T-helper 22 cell (primary cell): Measurements from ENCODE around the gene TRPV4.

Experiments
- DNase-seq: peaks from one replicate; pipeline ENCODE4 v3.0.0-alpha.2; 2020; ENCODE audit warnings: low read depth

Gene TRPV4

DNA sequence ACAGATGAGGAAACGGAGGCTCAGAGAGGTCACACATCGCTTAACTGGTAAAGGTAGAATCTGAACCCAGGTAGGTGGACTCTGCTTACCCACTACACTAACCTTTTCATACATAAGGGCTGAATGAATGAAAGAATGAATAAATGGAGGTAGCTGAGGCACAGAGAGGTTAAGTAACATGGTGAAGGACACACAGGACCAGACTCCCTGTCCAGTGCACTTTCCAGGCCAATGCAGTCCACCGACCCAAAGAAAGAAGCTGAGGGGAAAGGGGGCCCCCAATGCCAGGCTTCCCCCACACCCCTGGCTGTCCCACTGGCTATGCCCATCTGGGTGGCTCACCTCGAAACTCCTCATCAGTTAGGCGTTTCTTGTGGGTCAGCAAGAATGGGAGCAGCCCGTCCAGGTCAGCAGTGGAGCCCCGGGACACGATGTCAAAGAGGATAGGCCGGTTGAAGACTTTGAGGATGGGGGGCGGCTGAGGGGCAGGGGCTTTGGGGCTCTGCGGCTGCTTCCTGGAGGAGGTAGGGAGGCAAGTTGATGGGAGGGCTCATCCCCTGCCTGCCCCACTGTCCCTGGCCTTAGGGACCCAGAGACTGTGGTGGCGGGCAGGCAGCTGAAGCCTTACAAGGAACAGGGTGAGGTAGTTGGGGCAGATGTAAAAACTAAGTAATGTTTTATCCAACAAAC lies 25.1 kb downstream of the TRPV4 start:
- DNase-seq: no peak

DNA sequence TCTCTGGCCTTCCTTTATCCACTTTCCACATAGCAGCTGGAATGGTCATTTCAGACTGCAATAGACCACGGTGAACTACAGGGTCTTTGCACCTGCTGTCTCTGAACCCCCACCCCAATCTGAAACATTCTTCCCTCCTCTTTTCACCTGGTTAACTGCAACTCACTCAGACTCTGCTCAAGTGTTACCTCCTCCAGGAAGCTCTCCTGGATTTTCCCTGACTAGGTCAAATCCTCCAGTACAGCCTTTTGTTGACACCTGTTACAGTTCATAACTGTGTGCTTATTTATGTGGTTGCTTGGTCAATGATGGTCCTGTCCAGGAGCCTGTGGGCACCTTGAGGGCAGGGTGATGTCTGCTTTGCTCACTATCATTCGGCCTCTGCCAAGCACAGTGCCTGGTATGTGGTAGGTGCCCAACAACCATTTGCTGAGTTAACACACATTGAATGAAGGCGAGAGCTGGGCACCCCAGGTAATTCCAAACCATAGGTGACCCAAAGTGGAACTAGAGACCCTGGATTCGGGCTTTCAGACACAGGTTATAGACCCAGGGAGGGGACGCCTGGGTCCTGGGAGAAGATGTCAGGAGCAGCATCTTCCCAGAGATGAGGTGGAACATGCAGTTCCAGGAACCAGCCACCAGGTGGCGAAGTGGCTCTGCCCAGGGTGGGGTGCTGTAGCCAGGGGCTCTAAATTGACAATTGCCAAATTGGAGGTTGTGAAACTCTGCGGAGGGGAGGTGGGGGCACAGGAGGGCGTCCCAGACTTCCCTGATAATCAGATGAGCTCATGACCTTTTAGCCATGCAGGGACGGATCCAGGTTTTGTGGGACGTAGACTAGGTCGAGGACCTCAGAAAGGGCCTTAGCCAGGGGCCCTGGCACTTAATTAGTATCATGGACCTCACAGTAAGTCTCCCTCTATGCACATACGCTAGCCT lies 28.1 kb downstream of the TRPV4 start:
- peak; percentile 39 for DNase-seq

DNA sequence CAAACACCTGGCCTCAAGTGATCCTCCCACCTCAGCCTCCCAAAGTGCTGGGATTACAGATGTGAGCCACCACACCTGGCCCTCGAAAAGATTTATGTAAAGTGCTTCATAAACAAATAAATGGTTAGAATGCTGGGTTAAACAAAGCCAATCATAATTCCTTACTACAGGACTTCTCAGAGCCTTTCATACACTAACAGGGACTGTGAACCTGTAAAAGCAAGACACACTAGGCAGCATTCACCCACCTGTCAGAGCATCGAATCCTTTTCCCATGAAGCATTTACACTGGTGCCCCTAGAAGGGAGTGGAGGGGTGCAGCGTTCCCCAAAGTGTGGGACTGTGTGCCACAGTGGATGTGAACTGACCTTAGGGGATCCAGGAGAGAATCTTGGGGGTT lies 29.5 kb downstream of the TRPV4 start:
- DNase-seq: no peak

DNA sequence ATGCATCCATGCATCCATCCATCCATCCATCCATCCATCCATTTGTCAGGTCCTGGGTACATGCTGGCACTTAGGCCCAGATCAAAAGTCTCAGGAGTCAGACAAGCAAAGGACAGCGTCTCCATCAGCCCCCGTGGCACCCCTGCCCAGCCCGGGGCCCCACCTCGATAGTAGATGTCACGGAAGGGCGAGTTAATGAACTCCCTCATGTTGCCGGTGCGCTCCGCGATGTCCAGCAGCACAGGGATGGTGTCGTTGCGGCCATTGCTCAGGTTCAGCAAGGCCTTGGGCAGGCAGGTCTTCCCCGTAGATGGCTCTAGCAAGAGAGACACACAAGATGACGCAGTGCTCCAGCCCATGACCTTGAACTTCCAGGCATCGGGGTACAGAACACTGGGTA lies 30.4 kb downstream of the TRPV4 start:
- no peak for DNase-seq

DNA sequence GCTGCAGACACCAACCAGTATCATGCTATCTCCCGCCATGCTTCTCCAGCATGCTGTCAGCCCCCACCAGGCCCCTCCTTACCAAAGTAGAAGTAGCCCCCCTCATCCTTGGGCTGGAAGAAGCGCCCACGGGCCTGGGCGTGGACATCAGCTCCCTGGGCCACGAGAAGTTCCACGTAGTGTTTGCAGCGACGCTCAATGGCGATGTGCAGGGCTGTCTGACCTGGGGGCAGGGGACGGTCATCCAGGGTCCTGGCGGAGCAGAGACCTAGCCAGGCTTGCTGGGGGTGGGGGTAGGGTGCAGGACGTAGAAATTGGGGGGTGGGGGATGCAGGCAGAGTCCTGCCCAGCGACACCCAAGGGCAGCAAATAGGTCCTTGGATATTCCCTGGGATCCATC lies 32.7 kb downstream of the TRPV4 start:
- no peak for DNase-seq

DNA sequence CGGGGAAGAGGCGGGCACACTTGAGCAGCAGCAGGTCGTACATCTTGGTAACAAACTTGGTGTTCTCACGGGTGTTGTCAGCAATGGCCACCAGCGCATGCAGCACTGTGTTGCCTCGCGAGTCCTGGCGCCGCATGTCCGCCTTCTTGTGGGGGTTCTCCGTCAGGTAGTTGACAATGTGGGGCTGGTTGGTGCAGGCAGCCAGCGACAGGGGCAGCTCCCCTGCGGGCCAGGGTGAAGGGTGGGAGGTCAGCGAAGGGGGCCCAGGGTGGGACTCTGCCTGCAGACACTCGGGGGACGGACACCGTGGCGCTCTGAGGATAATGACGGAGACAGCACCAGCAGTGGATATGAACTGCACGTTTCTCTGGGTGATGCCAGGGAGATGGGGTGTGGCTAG lies 34.5 kb downstream of the TRPV4 start:
- DNase-seq: no peak

DNA sequence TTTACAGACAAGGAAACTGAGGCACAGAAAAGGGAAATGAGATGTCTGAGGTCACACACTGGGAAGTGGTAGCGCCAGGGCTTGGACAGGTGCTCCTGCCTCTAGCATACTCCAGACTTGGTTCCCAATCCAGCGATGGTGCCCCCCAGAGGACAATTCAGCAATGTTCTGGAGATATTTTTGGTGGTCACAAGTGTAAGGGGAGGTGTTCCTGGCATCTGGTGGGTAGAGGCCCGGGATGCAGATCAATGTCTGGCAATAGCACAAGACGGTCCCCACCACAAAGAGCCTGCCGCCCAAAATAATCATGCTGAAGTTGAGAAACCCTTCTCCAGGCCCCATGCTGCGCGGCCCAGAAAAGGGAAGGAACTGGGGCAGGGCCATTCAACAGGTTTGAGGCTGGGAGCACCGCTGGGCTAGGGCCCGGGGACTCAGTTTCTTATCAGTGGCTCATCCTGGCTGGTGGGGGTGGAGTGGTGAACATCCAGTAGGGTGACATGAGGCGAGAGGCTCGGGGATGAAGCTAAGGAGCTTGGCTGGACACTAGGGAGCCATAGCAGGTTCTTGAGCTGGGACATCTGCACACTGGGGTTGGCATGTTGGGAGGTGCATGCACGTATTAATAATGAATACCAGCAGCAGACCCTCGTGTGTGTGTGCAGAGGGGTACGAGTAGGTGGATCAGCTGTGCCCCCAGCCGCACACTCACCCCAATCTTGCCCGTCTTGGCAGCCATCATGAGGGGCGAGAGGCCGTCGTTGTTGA lies 35.1 kb downstream of the TRPV4 start:
- no peak for DNase-seq

DNA sequence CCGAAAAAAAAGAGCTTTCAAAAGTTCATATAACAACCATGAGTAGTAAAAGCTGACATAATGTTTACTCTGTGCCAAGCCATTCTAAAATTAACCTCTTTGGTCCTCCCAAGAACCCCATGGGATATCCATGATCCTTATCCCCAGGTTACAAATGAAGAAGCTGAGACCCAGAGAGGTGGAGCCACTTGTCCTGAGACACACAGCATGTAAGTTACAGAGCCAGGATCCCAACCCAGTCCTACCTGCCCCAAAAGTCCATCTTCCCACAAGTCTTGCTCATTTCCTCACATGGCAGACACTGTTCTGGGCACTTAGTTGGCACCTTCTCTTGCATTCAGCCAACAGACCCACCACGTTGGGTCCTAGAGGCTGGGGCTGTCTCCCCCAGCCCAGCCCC lies 37.1 kb downstream of the TRPV4 start:
- DNase-seq: no peak

DNA sequence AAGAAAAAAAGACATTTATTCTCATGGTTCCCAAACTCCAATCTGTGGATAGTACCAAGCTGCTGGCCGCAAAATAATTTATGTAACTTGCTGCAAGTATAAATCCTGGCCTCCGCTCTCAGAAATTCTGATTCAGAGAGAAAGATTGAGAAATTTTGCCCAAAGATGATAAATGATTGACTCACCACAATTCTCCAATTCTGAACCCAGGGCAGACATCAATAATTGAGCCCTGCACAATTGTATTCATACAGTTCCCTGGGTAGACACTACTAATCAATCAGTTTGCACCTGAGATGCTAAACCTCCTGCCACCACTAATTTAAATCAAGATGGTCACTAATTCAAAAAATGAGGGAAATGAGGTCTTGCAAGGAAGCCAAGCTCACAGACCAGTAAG lies 38.2 kb downstream of the TRPV4 start:
- no peak for DNase-seq

DNA sequence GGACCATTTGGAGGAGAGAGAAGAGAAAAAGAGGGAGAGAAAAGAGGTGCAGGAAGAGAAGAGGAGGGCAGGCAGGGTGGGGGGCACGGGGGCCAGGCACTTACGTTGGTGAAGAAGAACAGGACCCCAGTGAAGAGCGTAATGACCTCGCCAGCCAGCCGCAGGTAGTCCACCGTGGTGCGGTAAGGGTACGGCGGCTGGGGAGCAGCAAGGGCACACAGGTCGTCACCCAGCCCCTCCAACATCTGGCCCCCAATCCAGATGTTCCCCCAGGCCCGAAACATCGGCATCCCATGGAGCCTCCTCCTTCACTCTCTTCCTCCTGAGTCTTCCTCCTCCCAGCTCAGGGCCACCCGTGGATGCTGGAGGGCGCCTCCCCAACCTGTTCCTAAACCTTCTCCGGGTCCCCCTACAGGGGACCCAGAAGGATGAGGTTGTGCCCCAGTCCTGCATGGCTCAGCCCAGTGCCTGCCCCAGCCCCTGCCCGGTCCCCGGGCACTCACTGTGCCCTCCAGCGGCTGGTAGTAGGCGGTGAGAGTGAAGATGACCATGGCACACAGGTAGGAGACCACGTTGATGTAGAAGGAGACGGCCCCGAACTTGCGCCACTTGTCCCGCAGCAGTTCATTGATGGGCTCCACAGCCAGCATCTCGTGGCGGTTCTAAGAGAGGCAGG lies 39.2 kb downstream of the TRPV4 start:
- DNase-seq: no peak

DNA sequence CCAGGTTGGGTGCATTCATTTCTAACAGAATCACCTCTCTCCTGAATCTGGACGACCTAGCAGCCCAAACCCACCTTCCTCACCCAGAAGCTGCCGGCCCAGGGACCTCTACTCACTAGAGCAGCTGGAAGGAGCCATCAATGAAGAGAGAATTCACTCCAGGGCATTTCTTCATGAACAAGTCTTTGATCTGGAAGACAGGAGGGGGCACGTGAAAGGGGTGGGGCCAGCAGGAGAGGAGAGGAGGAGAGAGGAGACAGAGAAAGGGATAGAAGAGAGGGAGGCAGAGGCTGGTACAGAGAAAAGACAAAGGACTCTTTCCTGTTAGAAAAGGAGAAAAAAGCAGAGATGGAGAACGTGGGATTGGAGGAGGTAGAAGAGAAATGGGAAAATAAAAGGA lies 39.8 kb downstream of the TRPV4 start:
- no peak for DNase-seq

DNA sequence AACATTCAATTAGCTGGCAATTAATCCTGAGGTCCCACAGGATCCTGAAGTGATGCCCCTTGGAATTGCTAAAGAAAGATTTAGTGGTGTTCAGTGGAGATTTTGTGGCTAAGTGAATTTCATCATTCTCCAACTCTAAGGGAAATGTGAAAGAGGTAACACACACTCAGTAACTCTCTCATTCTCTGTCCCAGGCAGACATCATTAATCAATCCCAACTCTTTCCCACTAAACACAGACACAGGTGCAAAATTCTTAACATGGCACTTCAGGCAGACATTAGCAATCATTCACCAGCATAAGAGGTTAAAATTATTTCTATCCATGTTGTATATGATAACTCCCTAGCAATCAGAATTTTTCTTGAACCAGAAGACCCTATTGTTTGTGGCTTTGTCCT lies 40.2 kb downstream of the TRPV4 start:
- no peak for DNase-seq

DNA sequence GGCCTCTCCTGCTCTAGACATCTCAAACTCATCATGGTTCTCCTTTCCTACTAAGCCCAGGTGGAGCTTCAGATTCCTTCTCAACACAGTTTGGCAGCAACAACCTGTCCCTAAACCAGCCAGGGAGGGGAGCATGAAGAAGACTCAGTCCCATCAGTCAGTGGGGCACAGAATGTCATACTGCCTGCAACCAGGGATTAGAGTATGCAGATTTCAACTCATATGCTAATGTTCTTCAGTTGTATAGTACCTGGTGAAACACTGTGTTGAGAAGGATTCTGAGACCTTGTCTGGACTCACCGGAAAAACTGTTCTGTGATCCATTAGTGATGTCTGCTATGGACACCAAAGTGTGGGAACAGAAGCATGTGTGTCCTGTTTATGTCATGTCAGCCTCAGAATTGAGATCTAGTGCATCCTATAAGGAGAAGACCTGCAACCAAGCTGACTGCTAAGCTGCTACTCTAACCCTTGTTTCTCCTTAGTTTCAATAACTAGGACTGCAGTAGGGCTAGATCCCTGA lies 43.6 kb downstream of the TRPV4 start:
- DNase-seq: no peak

DNA sequence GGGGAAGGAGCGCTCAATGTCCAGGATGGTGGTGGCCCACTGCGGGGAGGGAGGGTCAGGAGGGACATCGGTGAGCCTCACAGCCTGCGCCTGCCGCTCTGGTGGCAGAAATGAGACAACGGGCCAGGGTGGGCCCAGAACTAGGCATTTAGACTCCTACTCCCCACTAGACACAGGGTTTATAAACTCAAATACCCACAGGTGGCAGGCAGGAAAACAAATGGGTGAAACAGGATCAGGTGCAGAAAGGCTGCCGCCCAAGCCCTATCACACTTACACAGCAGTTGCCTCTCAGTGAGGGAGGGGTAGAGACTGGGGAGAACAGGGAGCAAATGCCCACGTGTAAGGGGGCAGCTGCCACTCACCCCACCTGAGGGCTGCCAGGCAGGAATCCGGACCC lies 46.4 kb downstream of the TRPV4 start:
- DNase-seq: no peak

DNA sequence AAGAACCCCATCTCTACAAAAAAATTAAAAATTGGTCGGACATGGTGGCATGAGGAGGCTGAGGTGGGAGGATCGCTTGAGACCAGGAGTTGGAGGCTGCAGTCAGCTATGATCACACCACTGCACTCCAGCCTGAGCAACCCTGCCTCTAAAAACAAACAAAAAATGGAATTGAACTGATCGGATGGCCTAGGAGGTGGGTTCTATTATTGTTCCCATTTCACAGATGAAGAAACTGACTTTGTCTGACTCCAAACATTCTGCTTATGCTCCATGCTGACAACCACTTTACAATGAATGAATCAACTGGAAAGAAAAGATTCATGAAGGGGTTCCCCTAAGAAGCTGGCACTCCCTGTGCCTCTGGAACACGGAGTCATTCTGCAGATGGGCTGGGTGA lies 47.3 kb downstream of the TRPV4 start:
- DNase-seq: no peak

DNA sequence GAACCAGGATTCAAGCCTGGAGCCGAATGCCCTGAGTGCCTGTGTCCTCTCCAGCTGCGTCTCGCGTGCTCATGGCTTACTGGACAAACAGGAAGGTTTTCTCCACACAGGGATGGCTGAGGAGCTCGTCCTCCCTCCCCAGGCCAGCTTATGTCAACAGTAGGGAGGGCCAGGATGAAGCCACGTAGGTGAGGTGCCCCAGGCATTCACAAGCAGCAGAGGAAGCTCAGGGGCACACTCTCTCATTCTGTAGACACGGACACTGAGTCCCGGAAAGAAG lies 49.3 kb downstream of the TRPV4 start:
- DNase-seq: no peak

DNA sequence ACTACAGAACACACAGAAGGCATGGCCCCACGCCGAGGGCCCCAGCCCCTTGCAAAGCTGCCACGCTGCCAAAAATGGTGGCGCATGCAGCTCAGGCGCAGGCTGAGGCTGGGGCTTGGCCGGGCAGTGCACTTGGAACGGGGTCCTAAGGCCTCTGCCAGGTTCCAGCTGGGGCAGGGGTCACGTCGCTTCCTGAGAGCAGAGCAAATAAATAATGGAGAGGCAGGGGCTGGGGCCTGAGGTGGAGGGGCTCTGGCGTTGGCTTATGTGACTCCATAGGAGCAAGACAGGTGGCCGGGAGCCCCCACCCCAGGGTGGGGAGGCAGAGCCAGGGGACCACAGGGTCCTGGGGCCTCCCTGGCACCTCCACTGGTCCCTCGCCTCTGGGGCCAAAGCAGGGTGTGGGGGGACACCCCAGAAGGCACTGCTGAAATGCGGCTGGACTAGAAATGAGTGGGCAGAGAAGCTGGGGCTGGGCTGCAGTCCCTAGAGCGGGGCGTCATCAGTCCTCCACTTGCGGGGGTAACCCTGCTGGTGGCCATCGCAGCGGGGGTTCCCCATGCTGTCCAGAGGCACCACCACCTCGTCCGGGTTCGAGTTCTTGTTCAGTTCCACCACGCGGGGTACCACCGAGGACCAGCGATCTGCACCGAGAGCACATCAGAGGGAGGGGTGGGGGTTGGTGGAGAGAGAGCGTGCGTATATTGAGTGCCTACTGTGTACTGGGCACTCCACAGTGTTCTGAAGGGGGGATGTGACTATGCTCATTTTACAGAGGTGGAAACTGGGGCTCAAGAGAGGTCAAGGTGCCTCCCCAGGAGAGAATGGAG lies 49.8 kb downstream of the TRPV4 start:
- no peak for DNase-seq

DNA sequence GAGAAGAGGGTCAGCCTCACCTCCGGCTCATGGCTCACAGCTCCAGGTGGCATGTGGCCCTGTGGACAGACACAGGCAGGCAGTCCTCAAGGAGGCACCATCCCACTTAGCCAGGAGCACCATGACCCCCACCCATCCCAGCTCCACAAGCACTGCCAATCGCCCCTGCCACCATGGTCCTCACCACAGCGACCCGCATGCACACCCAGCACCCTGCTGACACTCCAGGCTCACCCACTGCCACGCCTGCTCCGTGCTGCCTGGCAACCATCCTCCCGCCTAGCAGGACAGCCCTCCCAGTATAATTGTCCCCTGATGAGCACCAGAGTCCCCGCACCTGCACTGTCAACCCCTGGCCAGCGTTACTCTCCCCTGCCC lies 50.9 kb downstream of the TRPV4 start:
- DNase-seq: no peak

DNA sequence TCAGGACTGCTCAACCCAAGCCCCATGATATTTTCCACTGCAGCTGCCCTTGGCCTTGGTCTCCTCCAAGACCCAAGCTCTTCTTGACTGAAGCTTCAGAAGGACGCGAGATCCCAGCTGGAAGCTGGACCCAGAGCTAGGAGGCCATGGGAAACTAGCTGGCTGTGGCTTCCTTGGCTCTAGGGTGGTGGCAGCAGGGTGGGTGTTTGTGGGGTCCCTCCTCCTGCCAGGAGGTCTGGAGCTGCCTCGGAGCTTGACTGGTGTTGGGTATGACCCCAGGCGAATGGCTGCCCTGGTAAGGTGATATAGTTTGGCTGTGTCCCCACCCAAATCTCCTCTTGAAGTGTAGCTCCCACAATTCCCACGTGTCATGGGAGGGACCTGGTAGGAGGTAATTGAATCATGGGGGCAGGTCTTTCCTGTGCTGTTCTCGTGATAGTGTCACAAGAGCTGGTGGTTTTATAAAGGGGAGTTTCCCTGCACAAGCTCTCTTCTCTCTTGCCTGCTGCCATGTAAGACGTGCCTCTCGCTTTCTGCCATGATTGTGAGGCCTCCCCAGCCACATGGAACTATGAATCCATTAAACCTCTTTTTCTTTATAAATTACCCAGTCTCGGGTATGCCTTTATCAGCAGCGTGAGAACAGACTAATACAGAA lies 51.4 kb downstream of the TRPV4 start:
- DNase-seq: no peak

DNA sequence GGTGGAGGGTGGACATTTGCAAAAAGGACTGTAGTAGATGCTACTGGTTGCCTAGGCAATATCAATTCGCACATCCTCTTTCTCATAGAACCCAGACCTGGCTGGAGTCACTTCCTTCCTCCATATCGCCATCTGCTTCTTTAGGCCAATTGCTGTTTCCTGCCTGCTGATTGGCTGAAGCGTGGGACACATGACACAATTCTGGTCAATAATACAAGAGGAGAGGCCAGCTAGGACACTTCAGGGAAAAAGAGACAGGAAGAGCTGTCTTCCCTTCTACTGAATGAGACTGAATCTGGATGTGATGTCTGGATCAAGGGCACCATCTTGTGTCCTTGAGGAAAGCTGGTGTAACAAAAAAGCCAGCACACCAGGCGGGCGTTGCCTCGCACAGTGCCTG lies 53.8 kb downstream of the TRPV4 start:
- no peak for DNase-seq

DNA sequence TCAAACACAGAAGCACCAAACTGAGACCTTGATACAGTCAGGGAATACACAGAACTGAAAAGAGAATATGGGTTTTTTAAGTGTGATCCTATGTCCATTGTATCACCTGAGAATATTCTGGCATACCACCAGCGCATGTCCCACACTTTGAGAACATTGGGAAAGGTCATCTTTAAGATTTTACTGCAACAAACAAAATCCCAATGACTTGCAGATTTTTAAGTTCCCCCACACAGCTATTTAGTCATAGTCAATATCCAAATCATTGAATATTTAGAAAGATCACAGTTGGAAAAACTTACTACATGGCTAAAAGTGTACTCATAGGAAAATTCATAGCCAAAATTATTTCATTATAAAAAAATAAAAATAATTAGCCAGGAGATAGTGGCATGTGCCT lies 54.5 kb downstream of the TRPV4 start:
- DNase-seq: no peak
